HEK293 (cell line): ENCODE results near the gene LDLRAD3.

Source experiments
- CTCF ChIP-seq: fragments of 450-650 bp; formaldehyde crosslinking; IDR thresholded peaks from 2 replicates; pipeline ENCODE4 v1.5.1; 2016; ENCODE audit warnings: missing biosample characterization, missing genetic modification characterization
- KLF10 ChIP-seq: fragments of 450-650 bp; IDR thresholded peaks from 2 replicates; pipeline ENCODE4 v1.5.1; 2018; ENCODE audit warnings: missing biosample characterization, mild to moderate bottlenecking, missing genetic modification characterization
- YY2 ChIP-seq: fragments of 450-650 bp; formaldehyde crosslinking; IDR thresholded peaks from 2 replicates; pipeline ENCODE4 v1.5.1; 2016; ENCODE audit warnings: missing biosample characterization, missing genetic modification characterization
- ZNF274 ChIP-seq, 2 experiments: fragments of 200-500 bp in 1 of 2; fragments of 450-650 bp in 1 of 2; sonication (Bioruptor generic) in 1 of 2; formaldehyde crosslinking in 1 of 2; IDR thresholded peaks; 2 replicates each; pipeline versions ENCODE4 v1.5.1 to v1.6.1; 2014 to 2016; ENCODE audit warnings: borderline replicate concordance in 1 of 2, inconsistent platforms in 1 of 2, low read length in 1 of 2, missing biosample characterization in 1 of 2, missing genetic modification characterization in 1 of 2

GRCh38 chr11:36110668-36111410 is 167.0 kb downstream of the LDLRAD3 start:
- TF ChIP-seq ZNF274 (IDR thresholded peaks at IDR 0.05; ENCODE audit: low read length) (no peak), ZNF274 (tag by site-specific recombination; IDR thresholded peaks at IDR 0.05; ENCODE audit: borderline replicate concordance) (no peak), KLF10 (no peak), YY2 (tag by site-specific recombination) (no peak), CTCF (tag by site-specific recombination) (no peak)
